Astrocyte (in vitro differentiated cells and primary cell): Measurements from ENCODE around the gene HYAL1. TPM values are rescaled to one million over a fixed set of nuclear protein-coding genes. Genes with fewer than 3 reads are reported as not detected.

ENCODE experiments used
- DNase-seq: peaks from one replicate; pipeline ENCODE4 v3.0.0-alpha.2; 2010; ENCODE audit warnings: low read depth
- FAIRE-seq: peaks from 2 replicates; lab custom pipeline; 2011; peaks lifted over from hg19 to GRCh38; lab: Jason Lieb, UNC
- H2AFZ ChIP-seq: 2 replicates; pipeline ENCODE4 v1.6.0; 2012; ENCODE audit warnings: low read depth, low read length, inconsistent platforms
- H3K27ac ChIP-seq: 2 replicates; pipeline ENCODE4 v1.5.1; 2011; ENCODE audit warnings: low read depth, low read length, inconsistent platforms
- H3K27me3 ChIP-seq: 2 replicates; pipeline ENCODE4 v1.6.0; 2011; ENCODE audit warnings: low read length, inconsistent platforms; ENCODE audit not compliant: insufficient read depth
- H3K36me3 ChIP-seq: 2 replicates; pipeline ENCODE4 v1.5.1; 2011; ENCODE audit warnings: low read length, inconsistent platforms; ENCODE audit not compliant: insufficient read depth
- H3K4me1 ChIP-seq: 2 replicates; pipeline ENCODE4 v1.5.1; 2011; ENCODE audit warnings: low read length, inconsistent platforms; ENCODE audit not compliant: insufficient read depth
- H3K4me2 ChIP-seq: 2 replicates; pipeline ENCODE4 v1.6.0; 2012; ENCODE audit warnings: low read length, inconsistent platforms
- H3K4me3 ChIP-seq: 2 replicates; pipeline ENCODE4 v1.5.1; 2011; ENCODE audit warnings: low read depth, mild to moderate bottlenecking, low read length, inconsistent platforms; ENCODE audit not compliant: insufficient read depth
- H3K79me2 ChIP-seq: 2 replicates; pipeline ENCODE4 v1.6.0; 2012; ENCODE audit warnings: mild to moderate bottlenecking, low read length, inconsistent platforms; ENCODE audit not compliant: insufficient read depth
- H3K9ac ChIP-seq: 2 replicates; pipeline ENCODE4 v1.6.0; 2012; ENCODE audit warnings: mild to moderate bottlenecking, low read length, inconsistent platforms
- H3K9me3 ChIP-seq: 2 replicates; pipeline ENCODE4 v1.5.1; 2012; ENCODE audit warnings: low read depth, mild to moderate bottlenecking, low read length, inconsistent platforms; ENCODE audit not compliant: insufficient read depth
- H4K20me1 ChIP-seq: 2 replicates; pipeline ENCODE4 v1.6.0; 2012; ENCODE audit warnings: low read length, inconsistent platforms; ENCODE audit not compliant: insufficient read depth
- H3K27ac Mint-ChIP-seq: one replicate; pipeline ENCODE4 v1.8.0; 2021; ENCODE audit warnings: mild to moderate bottlenecking, mixed read lengths; ENCODE audit not compliant: unreplicated experiment
- H3K27me3 Mint-ChIP-seq: one replicate; pipeline ENCODE4 v1.8.0; 2021; ENCODE audit warnings: low read depth, mixed read lengths; ENCODE audit not compliant: unreplicated experiment
- H3K36me3 Mint-ChIP-seq: one replicate; pipeline ENCODE4 v1.8.0; 2021; ENCODE audit warnings: low read depth, mixed read lengths; ENCODE audit not compliant: unreplicated experiment
- H3K4me1 Mint-ChIP-seq: one replicate; pipeline ENCODE4 v1.8.0; 2021; ENCODE audit warnings: low read depth, mixed read lengths; ENCODE audit not compliant: unreplicated experiment
- H3K4me3 Mint-ChIP-seq: one replicate; pipeline ENCODE4 v1.8.0; 2021; ENCODE audit warnings: mild to moderate bottlenecking, moderate library complexity, mixed read lengths; ENCODE audit not compliant: unreplicated experiment
- H3K9me3 Mint-ChIP-seq: one replicate; pipeline ENCODE4 v1.8.0; 2021; ENCODE audit warnings: mild to moderate bottlenecking, mixed read lengths; ENCODE audit not compliant: unreplicated experiment
- CTCF ChIP-seq: IDR thresholded peaks from 2 replicates; pipeline ENCODE4 v1.5.1; 2011; ENCODE audit warnings: low read depth, mild to moderate bottlenecking, inconsistent platforms, low read length, moderate library complexity; ENCODE audit not compliant: insufficient read depth
- EZH2 ChIP-seq: IDR thresholded peaks from 2 replicates; pipeline ENCODE4 v1.6.1; 2012; ENCODE audit warnings: mild to moderate bottlenecking, low read length, inconsistent platforms; ENCODE audit not compliant: insufficient read depth
- total RNA-seq: library from RNA; stranded (reverse); gene quantifications from 2 replicates; pipeline ENCODE4 v1.2.1, GENCODE V29; 2021

Gene HYAL1
- total RNA-seq, 1 donor from 2014 or later = 0.27 TPM

- no peaks in the 10 kb centered on the region for H4K20me1 ChIP-seq
- peak overlapping the region; percentile 58 for H3K9ac ChIP-seq
- no peak overlapping the region for H3K4me3 Mint-ChIP-seq
- H3K79me2 ChIP-seq = no peaks in the 10 kb centered on the region
- TF ChIP-seq CTCF (no peak), EZH2 (no peak)
- H3K27me3 ChIP-seq = no peaks in the 10 kb centered on the region
- H3K27me3 Mint-ChIP-seq = peaks cover 3% of the 10 kb centered on the region
- H3K27ac ChIP-seq = peak overlapping the region; percentile 67
- no peak for FAIRE-seq
- H3K4me1 Mint-ChIP-seq = peaks cover 24% of the 10 kb centered on the region
- peaks cover 49% of the 10 kb centered on the region for H3K4me1 ChIP-seq
- no peaks in the 10 kb centered on the region for H3K36me3 ChIP-seq
- H3K4me2 ChIP-seq = peak overlapping the region; percentile 67
- no peak overlapping the region for H3K4me3 ChIP-seq
- peak overlapping the region; percentile 81 for H3K27ac Mint-ChIP-seq
- no peaks in the 10 kb centered on the region for H3K9me3 ChIP-seq
- no peaks in the 10 kb centered on the region for H3K9me3 Mint-ChIP-seq
- DNase-seq = no peak
- no peaks in the 10 kb centered on the region for H3K36me3 Mint-ChIP-seq
- H2AFZ ChIP-seq = no peak overlapping the region
These were observed 38.3 kb downstream of the HYAL1 start for GRCh38 chr3:50264964-50265485.

GRCh38 chr3:50264383-50264963 lies 38.9 kb downstream of the HYAL1 start:
- H3K27ac ChIP-seq = peak overlapping the region; percentile 67
- H2AFZ ChIP-seq = no peak overlapping the region
- H3K4me1 ChIP-seq = peaks cover 47% of the 10 kb centered on the region
- peak; percentile 94 for DNase-seq
- H3K27me3 ChIP-seq = no peaks in the 10 kb centered on the region
- Mint-ChIP-seq H3K27me3 (peaks cover 3% of the 10 kb centered on the region), H3K27ac (peak overlapping the region; percentile 81), H3K36me3 (no peaks in the 10 kb centered on the region), H3K4me3 (no peak overlapping the region), H3K4me1 (peaks cover 22% of the 10 kb centered on the region), H3K9me3 (no peaks in the 10 kb centered on the region)
- H3K9me3 ChIP-seq = no peaks in the 10 kb centered on the region
- no peaks in the 10 kb centered on the region for H3K36me3 ChIP-seq
- H3K4me2 ChIP-seq = peak overlapping the region; percentile 67
- no peaks in the 10 kb centered on the region for H3K79me2 ChIP-seq
- peak overlapping the region; percentile 58 for H3K9ac ChIP-seq
- no peak for FAIRE-seq
- H4K20me1 ChIP-seq = no peaks in the 10 kb centered on the region
- H3K4me3 ChIP-seq = no peak overlapping the region
- no peak for TF ChIP-seq EZH2

- no peak overlapping the region for H3K4me3 ChIP-seq
- no peaks in the 10 kb centered on the region for H3K27me3 ChIP-seq
- FAIRE-seq (no peak), DNase-seq (no peak)
- H4K20me1 ChIP-seq = no peaks in the 10 kb centered on the region
- no peak for TF ChIP-seq EZH2
- TF ChIP-seq CTCF = no peak
- Mint-ChIP-seq H3K9me3 (no peaks in the 10 kb centered on the region), H3K27me3 (peaks cover 2% of the 10 kb centered on the region), H3K4me3 (no peak overlapping the region), H3K4me1 (peaks cover 23% of the 10 kb centered on the region), H3K36me3 (no peaks in the 10 kb centered on the region), H3K27ac (peak overlapping the region; percentile 20)
- H3K9ac ChIP-seq = peak overlapping the region; percentile 34
- peaks cover 3% of the 10 kb centered on the region for H3K36me3 ChIP-seq
- H2AFZ ChIP-seq = no peak overlapping the region
- peaks cover 40% of the 10 kb centered on the region for H3K4me1 ChIP-seq
- H3K4me2 ChIP-seq = peak overlapping the region; percentile 67
- peak overlapping the region; percentile 59 for H3K27ac ChIP-seq
- no peaks in the 10 kb centered on the region for H3K9me3 ChIP-seq
- H3K79me2 ChIP-seq = no peaks in the 10 kb centered on the region
These were observed 39.6 kb downstream of the HYAL1 start for GRCh38 chr3:50263478-50264382.
